HEK293 (cell line): ENCODE results near the gene ZCCHC7.
"Not testable (repeated sequence)": the region's sequence is repeated elsewhere in the genome, so short reads cannot be mapped to it uniquely, and the experiment has no call there.

ENCODE experiments used
- CTCF ChIA-PET: fragments of 350-600 bp; formaldehyde crosslinking; extraction: SDS; loops from one replicate; lab custom pipeline; 2021; ENCODE audit warnings: antibody characterized with exemption; lab: Yijun Ruan, JAX
- POLR2A ChIA-PET: fragments of 300-600 bp; formaldehyde crosslinking; extraction: SDS; loops from one replicate; lab custom pipeline; 2020; ENCODE audit warnings: antibody characterized with exemption, inconsistent platforms; lab: Yijun Ruan, JAX
- H3K27ac ChIP-seq: fragments of 200-500 bp; sonication (Bioruptor generic); 2 replicates; pipeline ENCODE4 v1.5.1; 2014; ENCODE audit warnings: low read depth, low read length, control low read depth, inconsistent platforms; ENCODE audit errors: extremely low read depth
- H3K36me3 ChIP-seq, 2 experiments: fragments of 200-500 bp in 1 of 2; sonication (Bioruptor generic) in 1 of 2; 1 replicate in 1 of 2; 2 replicates in 1 of 2; pipeline ENCODE4 v1.5.1; 2014 to 2017; ENCODE audit warnings: inconsistent platforms in 2 of 2, low read length in 2 of 2; ENCODE audit not compliant: control insufficient read depth in 2 of 2, insufficient read depth in 1 of 2
- H3K4me1 ChIP-seq: fragments of 200-500 bp; sonication (Bioruptor generic); 2 replicates; pipeline ENCODE4 v1.5.1; 2014; ENCODE audit warnings: mild to moderate bottlenecking, low read length, inconsistent platforms; ENCODE audit not compliant: control insufficient read depth, insufficient read depth
- H3K4me3 ChIP-seq: 2 replicates; pipeline ENCODE4 v1.5.1; 2011; ENCODE audit warnings: low read depth, mild to moderate bottlenecking, control low read depth, low read length, moderate library complexity
- H3K9me3 ChIP-seq: fragments of 200-500 bp; sonication (Bioruptor generic); 2 replicates; pipeline ENCODE4 v1.5.1; 2014; ENCODE audit warnings: low read depth, low read length, inconsistent platforms; ENCODE audit not compliant: control insufficient read depth, insufficient read depth
- BCL6B ChIP-seq: fragments of 450-650 bp; formaldehyde crosslinking; IDR thresholded peaks from 2 replicates; pipeline ENCODE4 v1.5.1; 2017; ENCODE audit warnings: missing biosample characterization, missing genetic modification characterization
- CTCF ChIP-seq: fragments of 450-650 bp; formaldehyde crosslinking; IDR thresholded peaks from 2 replicates; pipeline ENCODE4 v1.5.1; 2016; ENCODE audit warnings: missing biosample characterization, missing genetic modification characterization
- ZNF146 ChIP-seq: fragments of 450-650 bp; formaldehyde crosslinking; IDR thresholded peaks from 2 replicates; pipeline ENCODE4 v1.5.1; 2016; ENCODE audit warnings: missing biosample characterization, missing genetic modification characterization
- ZNF19 ChIP-seq: fragments of 450-650 bp; formaldehyde crosslinking; IDR thresholded peaks from 2 replicates; pipeline ENCODE4; 2016; ENCODE audit warnings: missing biosample characterization, missing genetic modification characterization, low read depth
- ZNF26 ChIP-seq: fragments of 450-650 bp; formaldehyde crosslinking; IDR thresholded peaks from 2 replicates; pipeline ENCODE4 v1.5.1; 2016; ENCODE audit warnings: missing biosample characterization, missing genetic modification characterization
- ZNF311 ChIP-seq: fragments of 450-650 bp; formaldehyde crosslinking; IDR thresholded peaks from 2 replicates; pipeline ENCODE4 v1.5.1; 2017; ENCODE audit warnings: missing biosample characterization, missing genetic modification characterization, borderline replicate concordance
- ZNF366 ChIP-seq: fragments of 450-650 bp; formaldehyde crosslinking; conservative IDR thresholded peaks from 2 replicates; pipeline ENCODE4 v1.5.1; 2016; ENCODE audit warnings: missing biosample characterization, missing genetic modification characterization
- ZNF585B ChIP-seq: fragments of 450-650 bp; formaldehyde crosslinking; IDR thresholded peaks from 2 replicates; pipeline ENCODE4 v1.5.1; 2016; ENCODE audit warnings: missing biosample characterization, missing genetic modification characterization
- ZNF610 ChIP-seq: fragments of 450-650 bp; formaldehyde crosslinking; IDR thresholded peaks from 2 replicates; pipeline ENCODE4 v1.5.1; 2016; ENCODE audit warnings: missing biosample characterization, missing genetic modification characterization, borderline replicate concordance
- ZNF664 ChIP-seq: fragments of 450-650 bp; formaldehyde crosslinking; IDR thresholded peaks from 2 replicates; pipeline ENCODE4 v1.5.1; 2016; ENCODE audit warnings: missing biosample characterization, missing genetic modification characterization
- ZNF791 ChIP-seq: fragments of 450-650 bp; formaldehyde crosslinking; IDR thresholded peaks from 2 replicates; pipeline ENCODE4 v1.5.1; 2016; ENCODE audit warnings: missing biosample characterization, missing genetic modification characterization
- ZSCAN4 ChIP-seq: fragments of 450-650 bp; formaldehyde crosslinking; IDR thresholded peaks from 2 replicates; pipeline ENCODE4 v1.5.1; 2017; ENCODE audit warnings: missing biosample characterization, missing genetic modification characterization

The ZCCHC7 gene

GRCh38 chr9:37164335-37164734, 44.0 kb downstream of the ZCCHC7 start:
- H3K4me1 ChIP-seq, H3K9me3 ChIP-seq, CTCF ChIA-PET, H3K4me3 ChIP-seq, H3K27ac ChIP-seq, POLR2A ChIA-PET, H3K36me3 ChIP-seq: not testable (repeated sequence)
- peak; percentile 63 for TF ChIP-seq ZNF366 (tag by site-specific recombination)

GRCh38 chr9:37165644-37166043, 45.3 kb downstream of the ZCCHC7 start:
- CTCF ChIA-PET, result interaction anchor here (0.7 kb wide), 1 partner anchor 83 kb away, joined by 3 read pairs; no protein-coding TSS in a partner anchor
- TF ChIP-seq ZNF664 (tag by site-specific recombination) (no peak), CTCF (tag by site-specific recombination) (no peak), ZNF610 (tag by site-specific recombination) (no peak), ZNF19 (no peak), ZSCAN4 (tag by site-specific recombination) (no peak), ZNF311 (tag by site-specific recombination) (no peak), BCL6B (tag by site-specific recombination) (no peak), ZNF791 (no peak), ZNF146 (tag by site-specific recombination) (no peak)

GRCh38 chr9:37167456-37168047, 47.2 kb downstream of the ZCCHC7 start:
- Histone ChIP-seq H3K36me3 (no peaks in the 10 kb centered on the region), H3K4me3 (no peak overlapping the region), H3K4me1 (no peaks in the 10 kb centered on the region; the same call in 1 of the 2 replicates), H3K9me3 (no peaks in the 10 kb centered on the region), H3K27ac (no peak overlapping the region)
- POLR2A ChIA-PET, result no interaction called here
- TF ChIP-seq ZNF26 (tag by site-specific recombination) (peak; percentile 94), ZNF585B (tag by site-specific recombination) (no peak)
- CTCF ChIA-PET, result no interaction called here

More at GRCh38 chr9:37165644-37166043, 45.3 kb downstream of the ZCCHC7 start:
- Histone ChIP-seq H3K36me3 (peaks cover 0 to 3% of the 10 kb centered on the region in 2 experiments; a peak in 1 of 3 replicates), H3K27ac (no peak overlapping the region), H3K4me1 (no peaks in the 10 kb centered on the region; the same call in 1 of the 2 replicates), H3K9me3 (no peaks in the 10 kb centered on the region), H3K4me3 (no peak overlapping the region)
- POLR2A ChIA-PET, result no interaction called here
